ENCODE data around the gene FGF23.

DNA sequence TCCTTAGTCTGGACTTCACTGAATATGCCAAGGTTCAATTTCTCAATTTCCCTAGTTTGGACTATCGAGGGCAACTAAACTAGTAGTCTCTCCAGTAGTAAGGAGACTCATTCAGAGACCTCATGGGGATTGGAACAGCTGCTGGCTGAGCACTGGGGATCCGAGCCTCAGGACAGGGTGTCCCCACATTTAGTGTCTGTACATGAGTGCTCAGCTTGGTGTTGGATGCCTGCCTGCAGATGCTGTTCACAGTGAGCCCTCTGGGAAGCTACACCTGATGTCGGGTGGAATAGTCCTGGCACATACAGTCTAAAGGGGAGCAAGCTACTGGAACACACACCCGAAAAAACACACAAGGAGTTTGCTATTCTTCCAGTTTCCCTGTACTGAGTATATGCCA, 820 bp upstream of the FGF23 start:
- TF ChIP-seq, protein P1, sequence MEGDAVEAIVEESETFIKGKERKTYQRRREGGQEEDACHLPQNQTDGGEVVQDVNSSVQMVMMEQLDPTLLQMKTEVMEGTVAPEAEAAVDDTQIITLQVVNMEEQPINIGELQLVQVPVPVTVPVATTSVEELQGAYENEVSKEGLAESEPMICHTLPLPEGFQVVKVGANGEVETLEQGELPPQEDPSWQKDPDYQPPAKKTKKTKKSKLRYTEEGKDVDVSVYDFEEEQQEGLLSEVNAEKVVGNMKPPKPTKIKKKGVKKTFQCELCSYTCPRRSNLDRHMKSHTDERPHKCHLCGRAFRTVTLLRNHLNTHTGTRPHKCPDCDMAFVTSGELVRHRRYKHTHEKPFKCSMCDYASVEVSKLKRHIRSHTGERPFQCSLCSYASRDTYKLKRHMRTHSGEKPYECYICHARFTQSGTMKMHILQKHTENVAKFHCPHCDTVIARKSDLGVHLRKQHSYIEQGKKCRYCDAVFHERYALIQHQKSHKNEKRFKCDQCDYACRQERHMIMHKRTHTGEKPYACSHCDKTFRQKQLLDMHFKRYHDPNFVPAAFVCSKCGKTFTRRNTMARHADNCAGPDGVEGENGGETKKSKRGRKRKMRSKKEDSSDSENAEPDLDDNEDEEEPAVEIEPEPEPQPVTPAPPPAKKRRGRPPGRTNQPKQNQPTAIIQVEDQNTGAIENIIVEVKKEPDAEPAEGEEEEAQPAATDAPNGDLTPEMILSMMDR (IDR thresholded peaks at IDR 0.05), result no peak
- no peak for TF ChIP-seq EZH2 (IDR thresholded peaks at IDR 0.05; ENCODE audit: borderline replicate concordance, insufficient read depth, low read depth, low read length, poor library complexity, severe bottlenecking)

All from B cell (primary cell).